ENCODE results near the gene ARL8A.

ARL8A gene

DNA sequence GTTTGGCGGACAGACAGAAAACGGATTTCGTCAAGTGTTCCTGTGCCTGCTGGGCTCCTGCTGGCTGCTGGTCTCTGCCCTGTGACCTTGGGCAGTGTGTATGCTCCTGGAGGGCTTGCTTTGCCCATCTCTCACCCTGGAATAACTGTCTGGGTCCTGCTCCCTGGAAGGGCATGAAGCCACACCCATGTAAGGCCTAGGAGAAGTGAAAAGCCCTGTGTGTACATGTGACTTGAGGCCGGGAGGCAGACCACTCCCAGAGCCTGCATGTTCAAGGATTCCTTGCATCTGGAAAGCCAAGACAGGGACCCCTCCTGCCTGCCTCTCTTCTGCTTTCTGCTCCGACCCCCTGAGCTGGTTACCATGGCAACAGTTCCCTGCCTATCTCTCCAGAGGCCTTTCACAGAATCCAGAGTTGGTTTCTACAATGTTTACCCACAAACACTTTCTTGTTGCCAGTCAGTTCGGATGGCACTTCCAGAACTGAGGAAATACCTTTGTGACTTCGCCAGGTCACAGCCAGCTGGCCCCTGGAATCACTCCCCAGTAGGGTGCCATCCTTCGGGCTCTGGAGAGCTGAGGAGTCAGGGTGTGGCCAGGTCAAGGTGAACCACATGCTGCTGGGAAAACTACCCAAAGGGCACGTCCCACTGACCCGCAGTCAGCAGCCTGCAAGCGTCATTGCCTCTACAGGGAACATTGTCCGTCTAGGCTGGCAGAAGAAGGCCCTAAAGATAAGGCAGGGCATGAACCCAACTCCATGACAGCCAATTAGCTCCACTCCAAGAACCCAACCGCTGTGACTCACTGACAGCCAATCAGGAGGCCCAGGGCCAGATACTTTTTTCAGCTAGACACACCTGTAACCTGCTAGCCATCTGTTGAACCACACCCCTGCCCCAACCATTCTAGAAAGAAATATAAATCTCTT is 36.5 kb downstream of the ARL8A start:
- DNase-seq = no peak

DNA sequence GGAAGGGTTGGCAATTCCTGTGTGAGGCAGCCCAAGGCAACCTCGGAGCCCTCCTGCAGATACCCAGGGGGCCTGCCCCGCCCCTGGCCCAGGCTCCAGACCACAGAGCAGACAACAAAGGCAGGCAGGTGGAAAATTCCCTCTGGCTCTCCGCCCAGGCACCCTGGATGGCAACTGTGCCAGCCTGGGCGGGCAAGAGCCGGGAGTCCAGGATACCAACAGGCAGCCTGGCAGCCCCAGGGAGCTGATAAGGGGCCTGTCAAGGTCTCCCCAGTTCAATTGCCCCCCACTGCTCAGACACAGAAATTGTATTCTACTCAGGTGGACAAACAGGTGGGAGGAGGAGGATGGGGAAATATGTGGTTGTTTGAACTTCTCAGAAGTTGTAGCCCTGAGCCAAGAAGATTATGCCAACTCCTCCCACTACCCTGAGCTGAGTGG is 37.2 kb downstream of the ARL8A start:
- no peak for DNase-seq

DNA sequence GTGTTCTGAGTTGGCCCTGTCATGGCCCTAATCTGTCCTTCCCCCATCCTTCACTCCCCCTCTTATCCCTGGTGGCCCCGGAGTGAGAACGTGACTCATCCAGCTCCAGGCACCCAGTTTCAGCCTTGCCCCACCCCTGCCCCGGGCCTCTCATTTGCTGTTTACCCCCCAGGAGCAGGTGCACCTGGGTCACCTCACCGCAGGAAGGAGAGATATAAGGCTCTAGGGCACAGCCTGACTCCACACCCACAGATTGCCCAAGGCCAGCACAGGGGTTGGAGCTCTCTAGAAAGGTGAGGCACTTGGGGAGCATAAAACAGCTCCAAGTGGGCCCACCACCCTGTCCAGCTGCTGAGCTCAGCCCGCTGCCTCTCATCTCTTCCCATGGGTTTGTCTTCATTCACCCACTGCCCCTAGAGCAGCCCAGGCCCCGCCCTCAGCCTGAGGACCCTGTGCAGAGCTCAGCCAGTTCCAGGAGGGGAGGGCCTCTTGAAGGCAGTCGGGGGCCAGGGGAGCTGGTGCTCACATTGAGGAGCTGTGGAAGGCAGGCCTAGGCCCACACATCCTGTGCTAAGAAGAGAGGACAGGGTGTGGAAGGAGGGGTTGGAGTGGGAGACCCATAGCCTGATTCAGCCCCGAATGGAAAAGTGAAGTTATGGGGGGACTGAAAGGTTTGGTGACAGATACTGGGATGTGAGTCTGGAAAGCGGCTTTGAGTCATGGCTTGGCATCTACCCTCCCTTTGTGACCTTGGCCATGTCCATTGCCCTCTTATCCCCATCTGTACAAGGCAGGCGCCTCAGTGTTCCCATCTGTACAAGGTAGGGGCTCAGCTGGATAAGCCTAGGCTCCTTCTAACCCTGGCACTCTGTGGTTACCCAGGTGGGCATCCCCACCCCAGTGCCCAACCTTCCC is 37.9 kb downstream of the ARL8A start:
- no peak for DNase-seq

DNA sequence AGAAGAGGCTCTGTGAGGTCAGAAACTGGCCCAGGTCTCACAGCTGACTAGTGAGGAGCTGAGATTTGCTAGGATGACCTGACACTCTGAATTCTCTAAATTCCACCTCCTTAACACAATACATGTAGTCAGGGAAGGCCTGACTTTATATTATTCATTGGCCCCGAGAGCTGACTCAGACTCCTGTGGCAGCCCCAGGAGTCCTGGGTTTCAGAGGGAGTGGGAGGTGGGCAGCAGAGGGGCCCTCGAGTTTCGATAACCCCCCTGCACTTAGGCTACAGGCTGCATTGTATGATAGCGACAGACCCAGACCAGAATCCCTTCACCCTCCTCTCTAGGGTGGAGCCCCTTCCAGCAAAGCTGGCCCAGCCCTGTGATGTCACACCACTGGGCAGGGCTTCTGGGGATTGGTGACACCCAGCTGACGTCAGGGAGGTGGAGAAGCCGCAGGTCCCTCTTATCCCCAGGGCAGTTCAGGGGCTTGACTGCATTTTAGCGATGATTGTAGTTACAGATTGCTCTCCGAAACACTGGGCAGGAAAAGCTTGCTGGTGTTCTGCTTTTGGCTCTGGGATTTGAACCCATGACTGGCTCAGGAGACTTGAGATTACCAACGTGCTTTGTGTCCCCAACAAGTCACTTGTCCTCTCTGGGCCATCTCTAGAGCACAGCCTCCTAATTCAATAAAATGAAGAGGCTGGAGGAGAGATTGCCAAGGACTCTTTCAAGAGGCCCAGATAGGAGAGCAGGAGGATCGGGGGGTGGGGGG is 38.8 kb downstream of the ARL8A start:
- no peak for DNase-seq

- DNase-seq = no peak
Measured at GRCh38 chr1:202104073-202104472, 40.5 kb downstream of the ARL8A start.

DNA sequence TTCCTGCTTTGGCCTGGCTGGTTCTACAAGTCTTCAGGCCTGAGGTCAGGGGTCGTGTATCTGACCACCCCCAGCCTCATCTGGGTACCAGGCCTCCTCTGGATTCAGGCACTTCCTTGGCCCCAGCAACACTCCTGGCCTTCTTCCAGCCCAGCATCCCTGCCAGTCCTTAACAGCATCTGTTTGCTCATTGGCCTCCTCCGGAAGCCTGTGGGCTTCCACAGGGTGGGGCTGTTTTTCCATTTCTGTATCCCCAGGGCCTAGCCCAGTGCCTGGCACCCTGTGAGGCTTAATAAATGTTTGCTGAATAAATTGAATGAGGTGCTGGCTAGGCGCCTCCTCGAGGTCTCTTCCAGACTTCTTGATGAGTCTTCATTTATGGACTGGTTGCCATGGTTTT is 43.4 kb downstream of the ARL8A start:
- DNase-seq = no peak

DNA sequence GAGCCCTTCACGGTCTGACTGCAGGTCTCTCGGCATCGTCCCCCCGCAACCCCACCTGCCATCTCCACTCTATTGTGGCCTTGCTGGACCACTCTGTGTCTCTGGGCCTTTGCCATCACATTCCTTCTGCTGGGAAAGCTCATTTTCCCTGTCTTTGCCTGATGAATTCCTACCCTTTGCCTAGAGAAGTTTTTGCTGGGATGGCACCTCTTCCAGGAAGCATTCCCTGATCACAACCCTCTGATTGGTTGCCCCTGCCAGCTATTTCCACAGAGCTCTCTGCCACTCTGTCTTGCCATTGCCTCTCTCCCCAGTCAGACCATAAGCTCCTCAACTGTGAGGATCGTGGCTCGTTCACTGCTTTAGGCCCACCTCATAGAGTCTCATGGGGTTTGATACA is 50.7 kb downstream of the ARL8A start:
- DNase-seq = no peak

- DNase-seq = no peak
Measured at GRCh38 chr1:202090994-202091393, 53.5 kb downstream of the ARL8A start.

DNA sequence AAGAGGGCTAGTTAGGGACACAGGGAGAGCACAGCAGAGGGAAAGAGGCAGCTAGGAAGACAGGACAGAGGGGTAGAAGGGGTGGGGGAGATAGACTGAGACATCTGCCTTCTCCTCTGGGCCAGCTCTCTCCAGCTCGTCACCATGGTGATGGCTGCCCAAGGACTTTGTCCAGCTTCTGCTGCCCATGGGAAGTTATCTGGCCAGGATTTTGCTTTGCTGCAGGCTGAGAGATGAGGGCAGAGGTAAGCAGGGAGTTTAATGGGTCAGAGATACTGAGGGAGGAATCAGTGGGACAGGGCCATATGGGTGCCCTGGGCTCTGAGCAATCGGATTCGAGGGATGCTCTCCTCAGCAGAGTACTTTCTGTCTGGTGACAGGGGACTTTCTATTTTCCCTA is 56.3 kb downstream of the ARL8A start:
- DNase-seq = no peak

GRCh38 chr1:202086579-202087350 is 57.8 kb downstream of the ARL8A start:
- no peak for DNase-seq

- no peak for DNase-seq
Measured at GRCh38 chr1:202085682-202086373, 58.7 kb downstream of the ARL8A start.

DNA sequence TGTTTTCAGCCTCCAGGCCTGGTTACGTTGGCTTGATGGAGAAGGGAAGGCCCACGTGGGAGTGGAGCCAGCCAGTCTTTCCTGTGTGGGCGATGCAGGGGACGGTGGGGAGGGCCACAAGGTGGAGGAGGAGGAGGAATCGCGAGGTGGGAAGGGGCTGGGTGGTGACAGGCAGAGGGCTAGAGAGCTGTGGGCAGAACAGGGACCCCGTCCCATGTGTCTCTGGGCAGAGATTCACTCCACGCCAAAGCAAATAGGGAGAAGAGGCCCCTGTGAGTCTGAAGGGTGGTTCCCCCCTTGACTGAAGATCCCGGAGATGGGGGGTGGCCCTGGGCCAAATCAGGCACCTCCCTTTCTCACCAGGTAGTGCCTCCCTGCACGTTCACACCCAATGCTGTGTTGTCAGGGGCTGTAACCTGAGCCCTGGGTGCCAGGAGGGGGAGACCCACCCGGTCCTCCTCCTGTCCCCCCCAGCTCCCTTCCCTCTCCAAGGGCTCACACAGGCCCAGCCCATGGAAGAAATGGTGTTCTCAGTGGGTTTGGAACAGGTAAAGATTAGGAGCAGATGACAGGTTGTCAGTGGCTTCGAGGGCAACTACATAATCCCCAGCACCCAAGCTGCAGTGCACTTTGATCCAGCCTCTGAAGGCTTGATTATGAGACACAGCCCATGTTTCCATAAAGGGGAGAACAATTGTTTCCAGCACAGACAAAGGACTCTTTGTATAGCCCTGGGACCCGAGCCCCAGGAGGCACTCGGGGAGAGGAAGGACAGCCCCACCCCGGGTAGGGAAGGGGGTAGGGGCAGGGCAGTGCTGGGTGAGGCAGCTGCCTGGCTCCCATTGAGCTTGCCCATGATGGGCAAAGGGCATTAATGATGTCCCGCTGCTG is 59.5 kb downstream of the ARL8A start:
- DNase-seq = no peak

All from suppressor macrophage treated with lipopolysaccharide for 4 hours (primary cell).